HG02759 (cell line): ENCODE data around the gene NFATC1.
A peak's percentile ranks its signal among the peaks of the same experiment; 100 is the strongest.

Source experiments
- ATAC-seq: cut with Tn5 transposase; IDR thresholded peaks from one replicate; pipeline ENCODE4 v1.9.1; 2021; ENCODE audit warnings: mild to moderate bottlenecking, moderate library complexity; ENCODE audit not compliant: unreplicated experiment

Gene NFATC1

DNA sequence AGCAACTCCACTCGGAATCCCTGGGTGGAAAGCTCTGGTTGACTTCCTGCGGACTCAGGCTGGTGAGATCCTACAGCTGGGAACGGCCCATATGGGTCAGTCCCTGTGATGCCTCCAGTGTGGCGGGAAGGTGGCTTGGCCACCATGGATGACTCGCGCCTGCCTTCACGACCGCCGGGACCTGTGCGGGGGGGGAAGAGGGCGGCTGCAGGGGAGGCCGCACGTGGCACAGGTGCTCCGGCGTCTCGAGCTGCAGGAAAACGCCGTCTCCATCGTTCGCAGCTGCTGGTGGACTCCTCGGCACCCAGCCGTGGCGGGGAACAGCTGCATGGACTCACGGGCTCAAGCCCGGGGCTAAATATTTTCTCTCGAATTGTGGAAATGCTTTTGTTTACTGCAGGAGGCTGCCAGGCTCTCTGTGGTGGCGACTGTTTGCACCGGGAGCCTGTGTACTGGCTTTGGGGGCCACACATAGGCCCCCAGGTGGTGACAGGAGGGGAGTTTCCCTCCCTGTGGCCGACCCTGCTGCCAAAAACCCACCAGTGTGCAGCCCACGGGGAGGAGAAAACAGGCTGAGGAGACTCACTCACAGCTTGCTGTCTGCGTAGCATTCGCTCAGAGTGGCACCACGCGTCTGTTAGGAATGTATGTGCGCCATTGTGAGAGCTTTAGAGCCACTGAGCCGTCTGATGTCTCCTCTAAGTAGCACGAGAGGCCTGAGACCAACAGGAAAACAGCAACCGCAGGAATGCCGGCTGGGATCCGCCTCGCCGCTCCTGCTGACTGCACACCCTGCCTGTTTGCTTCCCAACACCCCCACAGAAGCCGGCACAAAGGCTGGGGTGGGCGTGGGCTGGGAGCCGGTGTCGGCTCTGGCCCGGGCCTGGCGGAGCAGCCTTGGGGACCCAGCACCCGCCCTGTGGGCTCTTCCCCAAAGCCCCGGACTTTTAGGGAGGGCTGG, 89.2 kb downstream of the NFATC1 start:
- ATAC-seq, result no peak

DNA sequence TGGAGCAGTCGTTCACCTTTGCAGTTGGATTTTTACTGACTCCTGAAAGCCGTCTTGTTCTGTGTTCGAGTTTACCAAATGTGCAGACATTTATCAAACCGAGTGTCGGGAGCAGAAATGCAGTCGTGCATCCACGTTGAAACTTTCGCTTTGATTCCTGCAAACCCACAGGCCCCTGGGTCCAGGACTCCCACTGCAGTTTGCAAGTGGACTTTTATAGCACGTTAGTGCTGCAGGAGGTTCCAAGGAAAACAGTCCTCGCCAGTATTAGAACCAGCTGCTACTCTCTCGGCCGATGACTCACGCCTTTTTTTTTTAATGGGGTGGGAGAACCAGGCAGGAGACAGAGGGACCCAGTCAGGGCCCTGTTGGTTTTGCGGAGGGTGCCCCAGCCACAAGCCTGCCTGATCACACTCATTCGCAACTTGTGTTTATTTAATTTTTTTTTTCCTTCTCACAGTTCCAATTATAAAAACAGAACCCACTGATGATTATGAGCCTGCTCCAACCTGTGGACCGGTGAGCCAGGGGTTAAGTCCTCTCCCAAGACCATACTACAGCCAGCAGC, 90.1 kb downstream of the NFATC1 start:
- no peak for ATAC-seq

DNA sequence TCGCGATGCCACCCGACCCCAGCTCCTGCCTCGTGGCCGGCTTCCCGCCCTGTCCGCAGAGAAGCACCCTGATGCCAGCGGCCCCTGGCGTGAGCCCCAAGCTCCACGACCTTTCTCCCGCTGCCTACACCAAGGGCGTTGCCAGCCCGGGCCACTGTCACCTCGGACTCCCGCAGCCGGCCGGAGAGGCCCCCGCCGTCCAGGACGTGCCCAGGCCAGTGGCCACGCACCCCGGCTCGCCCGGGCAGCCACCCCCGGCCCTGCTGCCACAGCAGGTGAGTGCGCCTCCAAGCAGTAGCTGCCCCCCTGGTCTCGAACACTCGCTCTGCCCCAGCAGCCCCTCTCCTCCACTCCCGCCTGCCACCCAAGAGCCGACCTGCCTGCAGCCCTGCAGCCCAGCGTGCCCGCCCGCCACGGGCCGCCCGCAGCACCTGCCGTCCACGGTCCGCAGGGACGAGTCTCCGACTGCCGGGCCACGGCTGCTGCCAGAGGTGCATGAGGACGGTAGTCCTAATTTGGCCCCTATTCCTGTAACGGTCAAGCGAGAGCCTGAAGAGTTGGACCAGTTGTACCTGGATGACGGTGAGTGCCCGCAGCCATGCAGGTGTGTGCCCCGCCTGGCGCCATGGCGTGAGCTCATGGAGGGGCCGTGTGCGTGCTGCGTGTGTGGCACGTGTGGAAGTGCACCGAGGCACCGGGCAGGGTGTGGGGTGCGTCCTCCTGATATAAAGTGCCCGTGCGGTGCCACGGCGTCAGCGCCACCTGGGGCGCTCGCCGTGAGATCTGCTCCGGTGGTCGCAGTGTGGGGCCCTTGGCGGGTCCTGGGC, 90.8 kb downstream of the NFATC1 start:
- no peak for ATAC-seq

DNA sequence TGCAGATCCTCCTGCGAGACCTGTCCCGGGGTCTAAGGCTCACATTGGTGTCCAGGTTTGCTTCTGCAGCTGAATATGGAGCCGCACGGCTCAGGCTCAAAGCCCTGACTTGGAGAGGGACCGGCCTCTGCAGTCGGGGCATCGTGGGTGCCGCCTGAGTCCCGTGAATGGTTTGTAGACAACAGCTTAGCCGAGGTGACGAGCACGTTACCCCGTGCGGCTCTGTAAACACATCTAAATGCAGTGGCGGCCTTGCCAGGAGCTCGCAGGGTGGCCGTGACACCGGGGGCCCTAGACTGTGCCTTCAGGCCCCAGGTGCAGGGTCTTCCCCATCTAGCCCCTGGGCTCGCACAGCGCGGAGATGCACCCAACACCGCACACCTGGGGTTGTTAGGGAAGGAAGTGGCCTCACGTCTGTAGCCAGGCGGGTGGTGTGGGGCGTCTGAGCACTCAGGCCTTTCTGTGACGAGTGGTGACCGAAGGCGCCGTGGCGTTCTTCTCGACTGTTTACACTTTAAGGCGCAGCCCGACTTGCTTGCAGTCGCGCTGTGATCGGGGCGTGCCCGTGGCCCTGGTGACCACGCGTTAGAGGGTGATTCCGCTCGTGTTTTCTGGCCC, 91.6 kb downstream of the NFATC1 start:
- no peak for ATAC-seq

DNA sequence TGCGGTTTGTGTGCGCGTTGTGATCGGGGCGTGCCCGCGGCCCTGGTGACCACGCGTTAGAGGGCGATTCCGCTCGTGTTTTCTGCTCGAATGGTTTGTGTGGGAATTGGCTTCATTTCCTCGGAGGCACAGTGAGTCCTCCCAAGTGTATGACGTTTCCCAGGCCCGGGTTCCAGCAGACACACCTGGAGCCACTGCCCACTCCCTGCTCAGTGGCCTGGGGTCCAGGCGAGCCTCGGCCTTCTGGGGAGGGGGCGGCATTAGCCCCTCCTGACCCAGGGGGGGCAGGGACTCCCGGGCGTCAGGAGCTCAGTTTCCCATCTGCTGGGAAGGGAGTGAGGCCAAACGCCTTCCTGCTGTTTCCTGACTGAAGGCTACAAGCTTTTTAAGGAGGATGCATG, 92.1 kb downstream of the NFATC1 start:
- no peak for ATAC-seq

DNA sequence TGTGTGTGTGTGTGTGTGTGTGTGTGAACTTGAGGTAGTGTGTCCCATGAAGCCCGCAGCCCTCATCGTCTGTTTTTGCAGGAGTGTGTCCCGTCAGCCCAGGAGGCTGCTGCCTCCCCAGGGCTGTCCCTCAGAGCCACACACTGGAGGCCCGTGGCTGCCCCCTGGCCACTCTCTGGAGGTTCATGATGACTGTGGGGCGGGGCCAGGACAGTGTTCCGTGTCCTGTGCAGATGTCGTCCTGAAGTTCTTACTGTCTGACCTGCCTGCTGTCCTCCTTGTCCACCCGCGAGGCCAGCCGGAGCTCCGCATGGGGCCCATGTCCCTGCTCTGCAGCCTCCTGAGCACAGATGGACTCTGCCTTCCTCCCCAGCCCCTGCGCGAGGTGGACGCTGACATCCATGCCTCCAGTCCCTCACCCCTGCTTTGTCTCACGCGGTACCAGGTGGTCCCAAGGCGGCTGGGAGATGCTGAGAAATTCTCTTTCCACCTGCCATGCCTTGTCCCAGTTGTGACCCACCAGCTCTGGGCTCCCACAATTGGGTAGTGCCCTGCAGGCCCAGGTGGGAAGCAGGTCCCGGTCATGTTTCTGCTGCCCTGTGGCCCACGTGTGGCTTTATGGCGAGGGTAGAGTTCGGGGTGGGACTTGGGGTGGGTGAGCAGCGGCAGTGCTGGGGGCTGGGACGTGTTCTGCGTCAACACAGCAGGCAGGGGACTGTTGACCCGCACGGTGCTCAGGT, 92.8 kb downstream of the NFATC1 start:
- no peak for ATAC-seq

DNA sequence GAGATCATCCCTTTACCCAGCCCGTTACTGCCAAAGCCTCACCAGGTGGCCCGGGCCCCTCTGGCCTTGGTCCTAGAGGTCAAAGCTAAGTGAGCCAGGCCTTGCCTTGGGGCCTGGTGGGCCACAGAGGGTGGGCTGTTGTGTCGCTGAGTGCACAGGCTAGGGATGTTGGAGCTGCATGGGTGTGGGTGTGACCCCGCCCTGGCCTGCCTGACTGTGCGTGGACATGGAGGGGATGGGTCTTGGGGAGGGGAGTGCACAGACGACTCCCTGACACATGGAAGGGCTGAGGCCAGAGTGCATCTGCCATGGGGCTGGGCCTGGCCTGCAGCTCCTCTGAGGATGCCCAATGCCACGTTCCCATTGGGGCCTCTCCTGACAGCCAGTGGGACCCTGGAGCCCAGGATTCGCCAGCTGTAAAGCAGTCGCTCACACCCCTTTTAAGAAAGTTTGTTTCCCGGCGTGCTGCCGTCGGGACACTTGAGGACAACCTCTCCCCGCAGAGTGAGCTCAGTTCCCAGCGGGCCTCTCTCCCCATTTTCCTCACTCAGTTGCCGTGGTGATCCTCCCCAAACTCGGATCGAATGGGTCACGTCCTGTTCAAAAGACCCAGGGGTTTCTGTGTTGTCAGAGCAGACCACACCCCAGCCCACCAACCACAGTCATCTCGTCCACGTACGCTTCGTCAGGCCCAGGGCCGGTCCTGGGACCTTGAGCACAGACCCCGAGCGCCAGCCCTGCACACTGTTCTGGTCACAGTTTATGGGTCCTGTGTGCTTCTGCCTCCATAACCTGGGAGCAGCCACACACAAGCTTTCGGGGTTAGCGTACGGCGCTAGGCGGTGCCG, 93.5 kb downstream of the NFATC1 start:
- ATAC-seq, result no peak

DNA sequence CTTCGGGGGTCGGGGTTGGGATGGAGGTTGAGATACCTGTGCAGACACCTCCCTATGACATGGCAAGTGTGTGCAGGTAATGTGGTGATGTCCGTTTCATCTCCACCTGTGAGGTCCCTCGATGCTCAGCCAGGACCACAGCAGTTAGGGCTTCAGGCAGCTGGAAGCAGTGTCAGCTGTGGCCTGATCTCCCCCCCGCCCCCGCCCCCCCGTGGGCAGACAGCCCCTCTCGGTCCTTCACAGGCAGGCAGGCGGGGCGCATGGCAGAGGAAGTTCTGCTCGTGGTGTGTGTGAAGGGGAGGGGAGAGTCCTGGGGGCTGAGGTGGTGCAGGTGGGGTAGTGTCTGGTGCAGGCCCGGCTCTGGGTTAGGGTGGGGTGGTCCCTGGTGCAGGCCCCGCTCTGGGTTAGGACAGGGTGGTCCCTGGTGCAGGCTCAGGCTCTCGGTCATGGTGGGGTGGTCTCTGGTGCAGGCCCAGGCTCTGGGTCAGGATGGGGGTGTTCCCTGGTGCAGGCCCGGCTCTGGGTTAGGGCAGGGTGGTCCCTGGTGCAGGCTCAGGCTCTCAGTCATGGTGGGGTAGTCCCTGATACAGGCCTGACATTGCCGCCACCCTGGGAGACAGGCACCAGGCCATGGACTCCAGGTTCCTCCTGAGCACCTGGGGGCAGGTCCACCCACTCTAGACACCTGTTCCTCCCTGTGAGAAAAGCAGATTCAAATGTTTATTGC, 94.3 kb downstream of the NFATC1 start:
- ATAC-seq, result no peak

DNA sequence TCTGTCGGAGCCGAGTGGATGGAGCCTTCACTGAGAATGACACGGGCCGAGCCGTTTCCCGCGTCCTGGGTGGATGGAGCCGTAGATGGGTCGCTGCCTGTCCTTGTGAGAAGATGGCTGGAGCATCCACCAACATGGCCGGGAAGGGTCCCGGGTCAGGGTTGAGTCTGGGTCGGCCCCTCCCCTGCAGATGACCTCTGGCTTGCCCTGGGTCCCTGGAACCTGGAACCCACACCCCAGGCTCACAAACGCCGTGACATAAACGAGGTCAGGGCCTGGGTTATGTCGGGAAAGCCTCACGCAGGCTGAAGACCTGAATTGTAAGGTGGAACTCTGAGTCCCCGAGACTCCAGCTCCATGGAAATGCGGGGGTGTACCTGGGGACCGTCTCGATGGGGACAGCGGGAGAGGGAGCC, 94.9 kb downstream of the NFATC1 start:
- no peak for ATAC-seq

DNA sequence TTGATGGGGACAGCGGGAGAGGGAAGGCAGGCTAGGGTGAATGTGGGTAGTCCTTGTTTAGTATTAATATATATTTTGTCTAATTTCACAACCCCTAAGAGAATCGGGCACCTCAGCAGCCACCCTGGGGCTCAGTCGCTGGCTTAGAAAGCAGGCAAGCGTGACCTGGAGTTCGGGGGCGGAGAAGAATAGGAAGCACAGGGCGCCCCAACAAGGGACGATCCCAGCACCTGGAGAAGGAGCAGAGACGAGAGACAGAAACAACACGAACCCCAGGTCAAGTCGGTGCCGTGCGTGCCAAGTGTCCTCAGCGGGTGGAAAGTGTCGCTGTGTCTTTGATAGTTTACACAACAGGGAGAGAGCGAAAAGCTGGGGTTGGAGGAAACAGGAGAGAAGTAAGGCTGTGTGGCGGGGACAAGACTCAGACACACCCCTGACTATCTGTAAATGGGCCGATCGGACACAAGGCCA, 95.4 kb downstream of the NFATC1 start:
- ATAC-seq, result no peak

DNA sequence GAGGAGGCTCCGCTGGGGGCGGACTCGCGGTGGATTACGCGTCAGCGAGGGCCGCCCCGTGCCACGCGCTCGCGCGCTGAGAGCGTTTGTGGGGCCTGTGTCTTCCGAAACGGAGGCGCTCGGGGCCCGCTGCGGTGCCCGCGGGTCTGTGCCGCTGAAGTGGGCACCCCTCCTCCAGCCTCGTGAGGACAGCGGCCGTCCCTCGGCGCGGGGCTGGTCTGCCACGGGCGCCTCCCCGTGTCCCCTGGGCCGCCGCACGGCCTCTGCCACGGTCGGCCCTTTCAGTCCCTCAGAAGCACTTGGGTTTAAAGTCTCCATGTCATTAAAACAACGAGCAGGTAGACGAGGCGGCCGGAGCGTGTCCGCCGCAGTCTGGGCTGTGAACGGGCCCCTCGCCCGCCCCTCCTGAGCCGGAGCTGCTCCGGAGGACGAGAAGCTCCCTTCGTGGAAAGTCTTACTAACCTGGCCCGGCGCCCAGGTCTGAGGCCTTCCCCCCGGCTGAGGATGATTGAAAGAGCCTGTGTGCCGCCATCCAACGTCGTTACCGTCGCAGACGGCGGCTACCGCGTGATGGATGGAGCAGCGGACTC, 97.6 kb downstream of the NFATC1 start:
- no peak for ATAC-seq

DNA sequence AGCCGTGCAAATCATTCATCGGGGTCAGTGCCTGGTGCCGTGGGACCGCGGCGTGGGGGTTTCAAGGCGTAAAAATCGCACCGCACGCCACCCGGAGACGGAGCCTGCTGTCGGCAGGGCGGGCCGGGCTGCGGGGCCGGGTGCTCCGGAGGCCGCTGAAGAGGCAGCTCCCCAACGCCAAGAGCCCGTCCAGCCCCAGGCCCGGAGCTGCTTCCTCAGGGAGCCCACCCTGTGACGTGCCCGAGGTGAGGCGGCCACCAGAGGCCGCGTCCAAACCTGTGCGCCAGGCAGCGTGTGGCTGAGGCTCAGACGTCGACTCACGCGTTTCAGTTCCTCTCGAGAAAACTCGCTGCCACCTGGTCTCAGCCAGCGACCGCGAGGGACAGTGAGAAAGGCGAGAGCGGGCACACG, 98.1 kb downstream of the NFATC1 start:
- no peak for ATAC-seq

DNA sequence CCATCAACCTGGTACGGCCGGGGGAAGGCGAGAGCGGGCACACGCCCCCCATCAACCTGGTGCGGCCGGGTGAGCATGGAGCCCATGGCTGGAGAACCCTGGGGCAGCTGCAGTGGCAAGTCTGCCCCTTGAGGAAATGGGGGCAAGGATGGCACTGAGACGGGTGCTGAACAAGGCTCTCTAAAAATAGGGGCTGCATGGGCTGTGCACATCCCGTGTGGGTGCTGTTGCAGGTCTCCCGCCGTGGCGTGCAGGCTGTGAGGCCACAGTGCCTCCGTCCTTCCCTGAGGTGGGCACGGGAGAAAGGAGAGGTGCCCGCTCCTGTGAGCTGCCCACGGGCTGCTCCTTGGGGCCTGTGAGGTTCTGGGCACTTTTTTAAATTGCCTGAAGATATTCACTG, 99.2 kb downstream of the NFATC1 start:
- no peak for ATAC-seq

DNA sequence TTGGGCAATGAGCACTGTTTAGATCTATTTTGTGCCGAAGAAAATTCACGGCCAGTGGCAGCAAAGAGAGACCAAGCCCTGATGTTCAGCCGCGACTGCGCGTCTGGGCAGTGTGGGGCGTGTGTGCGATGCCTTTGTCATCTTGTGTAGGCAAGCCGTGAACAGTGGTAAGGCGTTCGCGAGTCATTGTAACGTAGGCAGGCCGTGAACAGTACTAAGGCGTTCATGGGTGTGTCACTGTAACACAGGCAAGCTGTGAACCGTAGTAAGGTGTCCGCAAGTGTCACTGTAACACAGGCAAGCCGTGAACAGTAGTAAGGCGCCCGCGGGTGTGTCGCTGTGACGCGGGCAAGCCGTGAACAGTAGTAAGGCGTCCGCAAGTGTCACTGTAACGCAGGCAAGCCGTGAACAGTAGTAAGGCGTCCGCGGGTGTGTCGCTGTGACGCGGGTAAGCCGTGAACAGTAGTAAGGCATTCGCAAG, 99.9 kb downstream of the NFATC1 start:
- ATAC-seq, result no peak

DNA sequence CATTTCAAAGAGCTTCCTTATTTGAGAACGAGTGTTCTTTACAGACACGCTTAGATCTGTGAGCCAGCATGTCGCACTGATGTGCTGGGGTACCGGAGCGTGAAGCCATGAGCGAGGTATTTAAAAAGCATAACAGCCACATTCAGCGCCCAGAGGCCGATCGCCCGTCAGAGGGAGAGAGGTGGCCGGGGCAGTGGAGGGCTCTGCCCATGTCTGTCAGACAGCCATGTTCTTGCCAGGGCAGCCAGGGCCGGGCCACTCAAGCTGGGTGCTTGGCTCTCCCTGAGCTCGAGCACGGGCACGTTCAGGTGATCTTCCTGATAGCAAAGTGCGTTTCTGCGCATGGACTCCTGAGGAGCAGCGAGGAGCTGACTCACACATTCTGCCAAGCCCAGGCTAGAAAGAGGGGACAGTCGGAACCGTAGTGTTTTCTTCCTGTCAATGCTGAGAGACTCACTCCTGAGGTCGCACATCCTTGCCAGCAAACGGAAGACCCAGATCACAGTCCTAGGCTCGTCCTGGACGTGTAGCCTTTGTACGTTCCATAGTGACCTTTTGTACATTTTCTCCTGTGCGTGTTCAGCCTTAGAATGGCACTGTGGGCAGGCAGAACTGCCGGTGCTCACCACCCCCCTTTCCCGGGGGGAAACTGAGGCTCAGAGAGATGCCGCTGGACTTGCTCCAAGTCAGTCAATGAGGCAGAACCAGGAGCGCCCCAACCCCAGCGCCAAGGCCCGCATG, 100.7 kb downstream of the NFATC1 start:
- ATAC-seq, result no peak

DNA sequence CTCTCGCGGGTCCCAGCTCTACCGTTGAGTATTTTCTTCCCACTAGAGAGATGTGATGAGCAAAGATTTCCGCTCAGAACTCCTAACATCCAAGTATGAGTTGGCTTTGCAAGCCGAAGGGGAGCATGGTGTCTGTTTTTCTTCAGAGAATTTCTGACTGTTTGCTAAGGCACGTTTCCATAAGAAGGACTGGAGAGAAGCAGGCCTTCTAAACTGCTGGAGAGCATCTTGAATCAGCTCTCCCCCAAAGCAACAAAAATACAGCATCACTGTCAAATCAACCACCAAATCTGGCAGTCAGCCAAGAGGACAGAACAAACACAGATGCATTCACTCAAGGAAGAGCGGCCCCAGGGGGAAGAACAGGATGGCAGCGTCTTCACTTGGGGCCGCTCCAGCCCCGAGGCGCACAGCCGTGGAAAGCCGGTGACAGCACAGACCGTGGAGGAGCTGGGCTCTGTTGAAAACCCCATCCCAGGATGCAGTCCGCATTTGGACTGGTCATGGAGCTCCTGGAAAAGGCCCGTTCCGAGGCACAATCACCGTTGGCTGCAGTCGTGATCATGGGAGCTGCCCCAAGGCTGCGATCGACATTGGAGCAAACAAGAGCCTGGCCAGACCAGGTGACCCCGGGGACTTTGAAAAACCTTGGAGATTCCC, 101.4 kb downstream of the NFATC1 start:
- peak; percentile 31 for ATAC-seq

DNA sequence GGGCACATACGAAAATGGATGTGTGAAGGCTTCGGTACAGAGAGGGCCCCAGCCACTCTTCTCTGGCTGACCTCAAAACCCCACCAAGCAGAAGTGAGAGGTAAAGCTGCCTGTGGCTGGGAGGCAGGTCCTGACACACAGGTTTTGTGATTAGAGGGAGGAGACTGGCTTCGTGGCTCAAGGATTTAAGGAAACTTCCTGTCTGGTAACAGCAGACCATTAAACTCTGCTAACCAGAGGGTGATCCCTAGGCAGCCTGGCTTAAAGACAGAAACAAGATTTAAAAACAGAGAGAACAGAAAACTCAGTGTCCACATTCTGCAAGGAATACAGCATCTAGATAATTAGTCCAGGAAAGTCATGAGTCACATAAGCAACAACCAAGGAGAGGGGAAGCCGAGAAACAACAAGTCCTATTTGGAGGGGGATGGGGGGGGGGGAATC, 101.9 kb downstream of the NFATC1 start:
- ATAC-seq, result peak; percentile 82
